Suppressor macrophage treated with lipopolysaccharide for 1 hour (primary cell): ENCODE measurements around the gene CALU.
A peak's percentile ranks its signal among the peaks of the same experiment; 100 is the strongest.

ENCODE experiments used
- DNase-seq, 3 donors: peaks; one replicate each; pipeline ENCODE4 v3.0.0-alpha.2; 2020 to 2022

Gene CALU

DNA sequence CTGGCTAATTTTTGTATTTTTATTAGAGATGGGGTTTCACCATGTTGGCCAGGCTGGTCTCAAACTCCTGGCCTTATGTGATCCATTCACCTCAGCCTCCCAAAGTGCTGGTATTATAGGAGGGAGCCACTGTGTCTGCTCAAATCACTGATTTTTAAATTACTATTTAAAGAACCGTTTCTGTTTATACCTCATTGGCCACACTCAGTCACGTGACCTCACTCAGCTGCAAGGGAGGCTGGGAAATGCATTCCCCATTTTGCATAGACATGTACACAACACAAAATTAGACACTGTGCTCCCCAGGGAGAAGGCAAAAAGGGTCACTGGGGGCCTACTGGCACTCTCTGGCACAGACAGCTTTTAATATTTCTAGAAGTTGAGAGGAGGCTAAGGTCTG lies 13.6 kb upstream of the CALU start:
- DNase-seq: no peak

DNA sequence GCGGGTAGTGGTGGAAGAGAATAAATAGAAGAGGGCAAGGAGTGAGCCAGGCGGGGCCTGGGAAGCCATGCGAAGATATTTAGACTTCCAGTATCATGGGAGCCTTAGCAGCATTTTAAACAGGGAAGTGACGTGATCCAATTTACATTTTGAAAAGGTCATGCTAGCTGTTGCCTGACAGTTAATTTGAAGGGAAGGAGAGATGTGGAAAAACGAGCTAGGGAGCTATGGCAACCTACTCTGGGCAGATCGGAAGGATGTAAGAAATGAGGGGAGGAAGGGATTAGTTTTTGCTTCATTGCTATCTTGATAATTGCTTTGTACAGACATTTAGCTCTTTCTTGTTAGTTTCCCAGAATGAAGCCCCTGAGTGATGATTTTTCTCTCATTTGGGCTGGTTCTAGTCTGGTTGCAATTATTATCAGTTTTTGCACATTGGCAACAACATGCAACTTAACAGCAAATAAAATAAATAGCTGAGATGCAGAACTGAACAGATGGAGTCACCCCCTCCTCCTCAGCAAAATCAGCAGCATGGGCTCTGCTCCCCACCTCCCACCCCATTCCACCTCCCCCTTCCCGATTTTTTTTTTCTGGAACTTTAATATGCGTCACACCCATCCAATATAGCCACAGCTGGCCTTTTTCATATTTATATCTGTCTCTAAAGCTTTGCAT lies 13.0 kb upstream of the CALU start:
- no peak for DNase-seq

DNA sequence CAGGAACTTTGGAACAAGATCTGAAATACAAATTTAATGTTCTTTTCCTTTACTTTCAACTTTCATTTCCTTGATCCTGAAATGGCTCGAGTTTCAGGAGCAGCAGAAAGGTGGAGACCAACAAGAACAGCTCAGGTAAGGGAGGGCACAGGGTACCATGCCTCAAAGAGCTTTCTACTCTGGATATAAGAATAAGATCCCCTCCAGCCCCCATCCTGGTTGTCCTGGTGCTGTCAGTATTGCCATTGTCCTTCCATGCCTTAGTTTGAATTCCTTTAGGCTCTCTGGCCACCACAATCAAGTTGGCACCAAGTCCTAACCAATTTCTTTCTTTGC lies 12.5 kb upstream of the CALU start:
- DNase-seq: no peak

DNA sequence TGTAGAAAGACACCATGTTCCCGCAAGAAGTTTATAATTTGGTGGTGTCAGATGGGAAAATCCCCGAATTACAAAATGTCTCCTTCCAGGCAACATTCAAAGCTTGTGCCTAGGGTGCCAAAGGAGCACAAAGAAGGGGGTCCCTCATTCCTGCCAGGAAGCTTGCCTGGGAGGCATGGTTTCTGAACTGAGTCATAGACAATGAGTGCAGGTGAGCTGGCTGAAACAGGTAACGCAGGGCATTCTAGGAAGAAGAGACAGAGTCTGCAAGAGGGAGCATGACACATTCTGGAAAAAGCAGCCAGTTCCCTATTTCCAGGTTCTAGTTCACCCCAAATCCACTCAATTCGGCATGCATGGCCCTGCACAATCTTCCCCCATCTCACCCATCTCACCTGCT lies 11.9 kb upstream of the CALU start:
- peak in 1 of 3 donors; percentile 28 for DNase-seq

DNA sequence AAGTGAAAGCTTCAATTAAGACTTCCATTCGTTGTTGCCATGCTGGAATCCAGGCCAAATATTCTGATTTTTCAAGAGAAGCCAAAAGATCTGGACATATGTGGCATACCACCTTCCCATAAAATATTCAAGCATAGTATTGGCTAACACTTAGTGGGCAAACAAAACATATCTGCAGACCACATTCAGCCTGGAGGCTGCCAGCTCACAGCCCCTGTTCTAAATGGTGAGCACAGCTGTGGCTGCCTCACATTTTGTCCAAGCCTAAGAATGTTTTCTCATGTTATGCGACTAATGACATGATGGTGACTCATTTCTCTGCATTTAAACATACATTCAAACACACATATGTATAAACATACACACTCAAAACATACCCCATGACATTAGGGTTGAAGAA lies 10.6 kb upstream of the CALU start:
- no peak for DNase-seq

DNA sequence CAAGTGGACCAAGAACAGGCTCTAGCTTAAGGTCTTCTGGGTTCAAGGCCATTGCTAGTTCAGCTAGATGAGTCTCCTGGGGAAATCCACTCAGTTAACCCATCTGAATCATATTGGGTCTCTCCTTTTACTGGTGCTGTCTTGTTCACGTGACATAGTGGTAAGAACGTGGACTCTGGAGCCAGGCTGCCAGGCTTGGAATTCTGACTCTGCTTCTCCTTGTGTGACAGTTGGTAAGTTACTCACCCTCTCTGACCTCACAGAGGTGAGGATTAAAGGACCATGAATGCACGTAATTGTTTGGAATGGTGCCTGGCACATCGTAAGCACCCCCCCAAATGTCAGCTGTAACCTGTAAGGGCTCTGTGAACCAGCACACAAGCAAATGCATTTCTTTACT lies 9.7 kb upstream of the CALU start:
- no peak for DNase-seq

DNA sequence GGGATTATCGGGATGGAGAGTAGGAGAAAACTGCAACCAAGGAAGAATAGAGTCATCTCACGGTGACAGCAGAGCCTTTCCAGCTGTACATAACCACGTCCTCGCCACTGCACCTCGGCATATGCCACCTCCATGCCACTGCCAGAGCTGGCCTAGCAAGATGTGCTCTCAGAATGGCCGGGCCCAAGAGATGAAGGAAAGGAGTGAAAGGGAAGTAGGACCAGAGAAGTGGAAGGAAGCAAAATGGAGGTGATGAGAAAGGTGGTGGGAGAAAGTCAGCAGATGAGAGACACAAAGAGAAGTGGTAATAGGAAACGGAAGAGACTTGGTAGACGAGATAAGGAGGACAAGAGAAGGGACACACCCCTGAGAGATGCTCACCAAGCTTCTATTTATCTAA lies 8.0 kb upstream of the CALU start:
- no peak for DNase-seq

DNA sequence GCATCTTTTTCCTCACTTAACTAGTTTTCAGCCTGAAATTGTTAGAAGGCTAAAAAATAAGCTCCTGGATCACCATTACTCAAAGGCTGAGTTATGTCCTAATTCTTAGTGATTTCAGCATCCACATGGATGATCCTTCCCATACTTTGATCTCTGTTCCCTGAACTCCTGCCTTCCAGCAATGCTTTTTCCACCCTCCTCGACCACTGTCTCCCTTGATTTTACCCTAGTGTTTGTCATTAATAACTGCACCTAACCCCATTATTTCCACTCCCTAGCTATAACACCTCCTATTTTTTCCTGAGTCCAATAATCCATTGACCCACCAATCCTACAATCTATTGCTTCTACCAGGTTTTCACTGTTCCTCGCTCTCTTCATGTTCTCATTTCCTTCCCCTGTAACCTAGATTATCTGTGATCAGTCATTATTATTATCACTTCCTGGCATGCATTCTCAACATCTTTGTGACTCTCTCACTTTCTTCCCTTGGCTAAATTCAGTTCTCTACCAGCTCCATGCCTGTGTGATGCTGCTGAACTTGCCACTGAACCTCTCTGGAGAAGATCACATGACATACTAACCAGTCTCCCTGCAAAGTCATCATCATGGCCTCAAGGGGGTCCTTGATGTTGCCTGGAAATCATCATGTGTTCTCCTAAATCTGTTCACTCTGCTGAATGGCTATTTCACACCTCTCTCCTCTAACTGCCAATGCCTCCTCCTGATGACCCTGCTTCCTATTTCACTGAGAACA lies 6.5 kb upstream of the CALU start:
- DNase-seq: no peak

DNA sequence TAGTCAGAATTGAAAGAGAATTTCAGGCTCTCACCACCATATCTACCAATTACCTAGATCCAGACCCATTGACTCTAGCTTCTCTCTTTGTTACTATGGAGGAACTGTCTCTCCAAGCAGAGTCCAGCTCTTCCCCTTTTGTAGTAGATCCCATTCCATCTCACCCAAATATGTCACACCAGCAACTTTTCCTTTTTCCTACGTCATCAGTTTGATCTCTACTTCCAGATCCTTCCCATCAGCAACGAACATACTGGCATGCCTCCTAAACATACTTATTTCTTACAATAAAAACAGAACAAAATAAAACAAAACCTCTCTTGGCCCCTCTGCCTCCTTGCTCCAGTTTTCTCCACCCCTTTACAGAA lies 5.9 kb upstream of the CALU start:
- peak; percentile 38 to 51 (median 44) for DNase-seq

DNA sequence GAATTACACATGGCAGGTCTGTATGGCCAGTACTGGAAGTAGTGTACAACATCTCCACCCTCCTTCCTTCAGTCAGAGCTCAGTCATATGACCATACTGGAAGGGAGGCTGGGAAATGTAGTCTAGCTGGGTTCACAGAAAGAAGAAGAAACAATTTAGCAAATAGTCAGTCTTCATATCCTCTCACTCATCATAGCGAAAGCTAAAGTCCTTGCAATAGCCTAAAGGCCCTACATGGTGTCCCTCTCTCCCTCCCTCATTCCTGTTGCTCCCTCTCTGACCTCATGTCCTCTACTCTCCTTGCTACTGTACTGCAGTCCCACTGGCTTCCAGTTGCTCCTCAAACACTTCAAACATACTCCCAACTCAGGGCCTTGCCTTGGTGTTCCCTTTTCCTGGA lies 4.3 kb upstream of the CALU start:
- peak; percentile 41 to 61 (median 56) for DNase-seq

DNA sequence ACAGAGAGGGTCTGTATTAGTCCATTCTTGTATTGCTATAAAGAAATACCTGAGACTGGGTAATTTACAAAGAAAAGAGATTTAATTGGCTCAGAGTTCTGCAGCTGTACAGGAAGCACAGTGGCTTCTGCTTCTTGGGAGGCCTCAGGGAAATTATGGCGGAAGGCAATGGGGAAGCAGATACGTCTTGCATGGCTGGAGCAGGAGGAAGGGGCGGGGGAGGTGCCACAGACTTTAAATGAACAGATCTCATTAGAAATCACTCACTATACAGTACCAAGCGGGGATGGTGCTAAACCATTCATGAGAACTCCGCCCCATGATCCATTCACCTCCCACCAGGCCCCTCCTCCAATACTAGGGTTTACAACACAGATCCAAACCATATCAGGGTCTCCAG lies 3.7 kb upstream of the CALU start:
- peak; percentile 56 to 65 (median 57) for DNase-seq

DNA sequence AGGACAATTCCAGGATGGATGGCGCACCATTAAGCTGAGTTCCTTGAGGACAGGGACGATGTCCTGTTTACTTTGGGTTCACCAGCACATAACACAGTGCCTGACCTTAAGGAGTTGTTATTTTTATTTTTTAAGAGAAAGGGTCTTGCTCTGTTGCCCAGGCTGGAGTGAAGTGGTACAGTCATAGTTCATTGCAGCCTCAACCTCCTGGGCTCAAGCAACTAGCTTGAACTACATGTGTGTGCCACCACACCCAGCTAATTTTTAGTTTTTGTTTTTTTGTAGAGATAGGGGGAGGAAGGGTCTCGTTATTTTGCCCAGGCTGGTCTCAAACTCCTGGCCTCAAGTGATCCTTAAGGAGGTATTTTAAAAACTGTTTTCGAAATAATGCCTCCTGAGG lies 1.7 kb upstream of the CALU start:
- no peak for DNase-seq

DNA sequence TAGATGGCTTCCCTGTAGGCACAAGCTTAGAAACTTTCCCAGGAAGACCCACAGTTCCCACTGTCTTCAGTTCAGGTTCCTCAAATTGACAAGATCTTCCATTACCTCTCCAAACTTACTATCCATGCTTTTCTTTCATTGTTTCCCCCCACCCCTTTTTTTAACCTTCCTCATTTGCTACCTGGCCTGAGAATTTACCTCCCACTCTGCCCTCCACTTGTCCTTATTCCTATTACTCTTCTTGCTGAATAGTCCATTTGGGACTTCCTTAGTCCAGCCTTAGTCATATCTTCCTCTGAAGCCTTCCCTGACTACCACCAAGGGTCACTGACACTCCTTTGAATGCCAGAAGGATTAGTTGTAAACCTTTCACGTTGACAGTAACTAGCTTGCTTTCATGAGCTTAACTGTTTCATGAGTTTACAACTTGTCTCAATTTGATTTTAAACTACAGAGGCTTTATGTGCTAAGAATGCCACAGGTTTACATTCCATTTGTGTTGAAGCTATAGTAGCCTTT lies 1.2 kb upstream of the CALU start:
- peak; percentile 30 to 55 (median 44) for DNase-seq

DNA sequence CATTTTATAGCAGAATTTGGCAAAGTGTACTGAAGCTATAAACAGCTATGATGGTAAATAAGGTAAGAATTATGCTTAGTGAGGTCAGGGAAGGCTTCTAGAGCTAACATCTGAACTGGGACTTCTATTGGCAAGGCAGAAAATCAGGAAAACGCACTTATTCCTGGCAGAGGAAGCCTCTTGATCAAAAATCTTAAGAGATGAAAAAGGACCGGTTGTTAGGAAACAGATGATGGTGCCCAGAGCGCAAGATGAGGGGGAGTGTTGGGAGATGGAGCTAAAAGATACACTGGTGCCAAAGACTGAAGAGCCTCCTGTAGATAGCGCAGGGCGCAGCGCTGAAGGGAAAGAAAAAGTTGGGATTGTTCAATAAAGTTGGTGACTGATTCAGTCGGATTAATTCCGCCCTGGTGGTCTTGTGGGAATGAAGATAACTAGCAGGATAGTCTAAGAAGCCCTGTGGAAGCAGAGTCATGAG lies 550 bp upstream of the CALU start:
- no peak for DNase-seq

DNA sequence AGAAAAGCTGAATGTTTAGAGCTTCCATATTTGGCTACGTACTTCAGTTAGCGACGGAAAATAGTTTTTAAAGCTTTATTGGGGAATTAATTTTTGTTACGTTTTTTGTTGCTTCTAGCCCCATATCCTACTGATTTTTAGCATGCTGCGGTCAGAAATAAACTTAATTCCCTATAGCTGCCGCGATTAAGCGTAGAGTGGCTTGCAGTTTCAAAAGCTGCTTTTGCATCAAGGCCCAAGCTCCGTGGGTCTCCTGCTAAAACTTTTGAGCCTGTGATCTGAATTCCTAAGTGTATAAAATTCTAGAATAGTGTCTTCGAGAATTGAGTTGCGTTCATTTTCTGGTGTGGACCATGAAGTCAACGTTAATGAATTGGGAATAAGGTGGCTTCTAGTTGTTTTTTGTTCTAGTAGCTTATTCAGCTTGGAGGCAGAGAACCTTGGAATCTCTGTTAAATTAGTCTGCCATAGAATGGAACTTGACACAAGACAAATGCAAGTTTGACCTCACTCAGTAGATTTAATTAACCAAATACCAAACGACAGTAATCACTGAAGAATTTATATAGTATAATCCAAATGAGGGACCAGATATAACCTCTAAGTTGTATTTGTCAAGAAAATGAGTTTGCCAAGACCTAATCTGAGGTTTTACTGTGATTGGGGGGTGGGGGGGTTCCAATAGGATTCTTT lies 977 bp downstream of the CALU start:
- no peak for DNase-seq

DNA sequence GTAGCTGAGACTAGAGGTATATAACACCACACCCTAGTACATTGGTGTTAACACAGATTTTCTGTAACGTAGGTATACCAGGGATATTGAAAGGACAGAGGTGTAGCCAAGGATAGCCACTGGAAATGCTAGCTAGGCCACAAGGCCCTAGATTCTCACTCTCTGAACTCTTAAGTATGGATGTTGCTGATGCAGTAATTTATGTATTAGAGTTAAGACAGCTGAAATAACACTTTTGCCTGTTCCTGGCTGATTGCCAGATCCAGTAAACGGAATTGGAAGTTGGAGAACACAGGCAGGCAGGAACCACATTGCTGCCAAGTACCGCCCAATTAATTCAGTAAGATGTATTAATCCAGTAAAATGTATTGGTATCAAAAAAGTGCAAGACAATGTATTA lies 1.8 kb downstream of the CALU start:
- no peak for DNase-seq

DNA sequence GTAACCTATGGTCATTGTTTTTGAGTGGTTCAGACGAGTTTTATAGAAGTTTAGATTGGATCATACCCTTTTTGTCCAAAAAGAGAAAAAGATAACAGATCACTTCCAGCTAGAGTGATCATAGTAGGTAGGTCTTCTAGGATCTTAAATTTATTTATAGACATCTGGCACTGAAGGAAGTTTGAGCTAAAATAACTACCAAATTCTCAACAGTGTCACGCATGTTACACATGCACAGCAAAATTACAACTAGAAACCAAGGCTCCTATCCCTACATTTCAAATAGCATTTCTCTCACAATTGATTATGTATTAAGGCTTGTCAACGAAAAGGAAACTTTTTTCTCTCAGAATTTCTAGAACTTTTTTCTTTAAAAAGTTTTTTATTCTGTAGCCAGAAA lies 2.3 kb downstream of the CALU start:
- no peak for DNase-seq

DNA sequence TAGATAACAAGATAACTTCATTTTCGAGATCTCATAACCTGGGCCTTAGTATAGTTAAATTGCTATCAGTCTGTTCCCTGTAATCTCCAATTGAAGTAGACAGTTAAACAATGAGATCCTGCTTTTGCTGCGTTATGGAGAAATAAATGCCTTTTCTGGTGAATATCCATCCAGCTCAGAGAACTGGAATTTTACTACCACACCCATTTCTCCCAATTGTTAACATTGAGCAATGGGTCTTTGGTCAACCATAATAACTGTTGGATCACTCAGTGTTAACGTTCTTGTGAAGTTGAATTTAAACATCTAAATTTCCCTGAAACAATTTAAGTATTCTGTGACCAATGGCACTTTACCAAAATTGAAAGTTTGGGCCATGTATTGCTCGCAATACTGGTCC lies 3.0 kb downstream of the CALU start:
- no peak for DNase-seq

DNA sequence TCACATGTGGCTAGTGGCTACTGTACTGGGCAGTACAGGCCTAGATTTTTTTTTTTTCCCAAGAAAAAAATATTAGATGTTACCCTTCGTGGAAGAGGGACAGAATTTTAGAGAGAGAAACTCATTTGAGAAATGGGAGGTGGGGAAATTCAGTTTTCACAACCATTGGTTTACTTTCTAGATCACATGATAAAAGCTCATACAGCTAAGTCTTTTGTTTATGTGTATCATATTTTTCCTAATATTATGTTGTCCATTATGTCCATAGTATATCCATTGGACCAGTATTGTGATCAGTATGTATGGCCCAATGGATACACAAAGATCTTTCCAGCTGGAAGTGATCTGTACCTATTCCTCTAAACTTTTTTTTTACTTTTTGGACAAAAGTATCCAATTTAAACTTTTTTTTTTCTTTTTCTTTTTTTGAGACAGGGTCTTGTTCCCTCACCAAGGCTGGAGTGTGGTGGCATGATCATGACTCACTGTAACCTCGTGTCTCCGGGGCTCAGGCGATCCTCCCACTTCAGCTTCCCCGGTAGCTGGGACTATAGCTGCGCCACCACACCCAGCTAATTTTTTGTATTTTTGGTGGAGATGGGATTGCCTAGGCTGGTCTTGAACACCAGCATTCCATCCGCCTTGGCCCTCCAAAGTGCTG lies 4.1 kb downstream of the CALU start:
- DNase-seq: peak; percentile 45 to 67 (median 63)

DNA sequence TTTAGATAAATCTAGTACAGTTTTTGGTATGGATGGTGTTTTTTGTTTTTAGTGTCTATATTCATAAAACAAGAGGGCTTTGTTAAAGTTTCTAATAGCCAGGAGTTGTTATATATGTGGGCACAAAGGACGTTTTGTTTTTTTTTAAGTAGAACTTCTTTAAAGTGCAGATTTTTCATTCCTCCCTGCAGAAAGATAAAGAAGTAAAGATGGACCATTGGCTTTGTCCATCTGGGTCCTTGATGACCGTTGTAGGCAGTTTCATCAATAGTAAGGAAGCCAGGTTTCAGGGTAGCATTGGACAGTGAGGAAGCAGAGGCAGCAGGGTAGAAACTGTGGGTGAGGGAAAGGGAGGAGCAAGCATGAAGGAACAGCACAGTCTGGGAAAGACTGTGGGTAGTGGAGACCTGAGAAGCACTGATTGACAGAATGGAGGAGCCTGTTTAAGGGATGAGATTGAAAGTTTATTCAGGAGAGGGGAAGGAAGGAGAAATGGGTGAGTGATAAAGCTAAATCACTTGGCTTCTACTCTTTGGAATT lies 5.3 kb downstream of the CALU start:
- DNase-seq: peak in 1 of 3 donors; percentile 38

DNA sequence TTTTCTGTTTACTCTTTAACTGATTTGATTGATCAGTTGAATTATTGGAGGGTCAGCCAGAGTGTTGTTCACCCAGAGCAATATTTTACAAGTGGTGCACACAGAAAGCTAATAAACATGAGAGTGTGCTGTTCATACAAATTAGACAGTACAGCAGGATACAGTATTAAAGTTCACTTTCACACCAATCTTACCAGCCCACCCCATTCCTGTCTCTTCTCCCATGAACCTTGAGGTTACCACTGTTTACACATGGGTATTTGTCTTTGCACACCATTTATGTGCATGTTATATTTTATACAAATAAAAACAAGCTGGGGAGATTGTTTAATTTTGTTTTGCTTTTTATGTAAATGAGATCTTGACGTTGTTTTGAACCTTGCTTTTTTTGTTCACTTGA lies 6.5 kb downstream of the CALU start:
- no peak for DNase-seq

DNA sequence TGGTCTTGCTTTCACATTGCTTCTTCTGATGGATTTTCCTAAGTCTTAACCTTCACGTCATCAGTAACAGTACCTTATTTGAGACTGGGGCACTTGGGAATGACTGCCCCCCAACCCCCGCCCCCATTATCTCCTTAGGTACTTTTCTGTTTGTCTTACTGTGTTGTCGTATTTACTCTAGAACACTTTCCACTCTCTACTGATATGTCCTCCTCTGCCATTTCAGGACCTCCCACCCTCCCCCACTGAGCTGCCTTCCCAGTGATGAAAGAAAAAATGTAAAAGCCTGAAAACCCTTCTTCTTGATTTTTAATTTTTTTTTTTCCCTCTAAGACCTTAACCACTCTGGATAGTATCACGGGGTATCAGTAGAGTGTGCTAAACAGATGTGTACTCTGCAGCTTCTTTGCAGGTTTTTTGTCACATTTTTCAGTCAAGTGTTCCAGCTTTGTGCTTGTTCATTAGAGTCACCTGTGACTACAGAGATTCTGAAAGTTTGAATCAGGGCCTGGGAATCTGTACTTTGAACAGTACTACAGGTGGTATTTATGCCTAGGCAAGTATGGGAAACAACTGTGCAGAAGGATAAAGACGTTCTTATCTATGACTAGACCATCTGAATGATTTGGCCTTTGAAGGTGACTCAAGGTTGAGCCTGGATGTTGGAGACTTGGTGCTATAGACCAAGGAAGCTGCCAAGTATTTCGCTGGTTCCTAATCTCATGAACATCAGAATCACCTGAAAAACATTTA lies 8.3 kb downstream of the CALU start:
- no peak for DNase-seq
